Loucy (cell line): ENCODE measurements around the gene SLC6A12.

ENCODE experiments used
- EZH2phosphoT487 ChIP-seq: fragments of 200-600 bp; IDR thresholded peaks from 2 replicates; pipeline ENCODE4 v1.6.1; 2018; ENCODE audit warnings: antibody characterized with exemption, mild to moderate bottlenecking, moderate library complexity, borderline replicate concordance
- TF ChIP-seq, protein P1 (sequence below): fragments of 200-600 bp; sonication (generic); conservative IDR thresholded peaks from 2 replicates; pipeline ENCODE4 v1.5.1; 2014; ENCODE audit warnings: mild to moderate bottlenecking, antibody characterized with exemption, low read length

GRCh38 chr12:191541-191940, 22.4 kb downstream of the SLC6A12 start:
- TF ChIP-seq EZH2phosphoT487, result no peak
- TF ChIP-seq, protein P1, sequence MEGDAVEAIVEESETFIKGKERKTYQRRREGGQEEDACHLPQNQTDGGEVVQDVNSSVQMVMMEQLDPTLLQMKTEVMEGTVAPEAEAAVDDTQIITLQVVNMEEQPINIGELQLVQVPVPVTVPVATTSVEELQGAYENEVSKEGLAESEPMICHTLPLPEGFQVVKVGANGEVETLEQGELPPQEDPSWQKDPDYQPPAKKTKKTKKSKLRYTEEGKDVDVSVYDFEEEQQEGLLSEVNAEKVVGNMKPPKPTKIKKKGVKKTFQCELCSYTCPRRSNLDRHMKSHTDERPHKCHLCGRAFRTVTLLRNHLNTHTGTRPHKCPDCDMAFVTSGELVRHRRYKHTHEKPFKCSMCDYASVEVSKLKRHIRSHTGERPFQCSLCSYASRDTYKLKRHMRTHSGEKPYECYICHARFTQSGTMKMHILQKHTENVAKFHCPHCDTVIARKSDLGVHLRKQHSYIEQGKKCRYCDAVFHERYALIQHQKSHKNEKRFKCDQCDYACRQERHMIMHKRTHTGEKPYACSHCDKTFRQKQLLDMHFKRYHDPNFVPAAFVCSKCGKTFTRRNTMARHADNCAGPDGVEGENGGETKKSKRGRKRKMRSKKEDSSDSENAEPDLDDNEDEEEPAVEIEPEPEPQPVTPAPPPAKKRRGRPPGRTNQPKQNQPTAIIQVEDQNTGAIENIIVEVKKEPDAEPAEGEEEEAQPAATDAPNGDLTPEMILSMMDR, result no peak
